ENCODE measurements around the gene TGFA.

- TF ChIP-seq CTCF (IDR thresholded peaks at IDR 0.05): no peak
- no peak for TF ChIP-seq POLR2A (IDR thresholded peaks at IDR 0.05)
- TF ChIP-seq EP300 (IDR thresholded peaks at IDR 0.05): no peak
Measured at GRCh38 chr2:70443078-70443465, 110.6 kb downstream of the TGFA start.
